ENCODE results near the gene LSG1. TPM values are rescaled to one million over a fixed set of nuclear protein-coding genes. Genes with fewer than 3 reads are reported as not detected.

The LSG1 gene
- total and polyA plus RNA-seq, 2 donors from 2014 or later, result 14.8 to 33.3 TPM

- TF ChIP-seq CTCF (IDR thresholded peaks at IDR 0.05; ENCODE audit: borderline replicate concordance, extremely low read depth, insufficient read depth), result no peak
- intact Hi-C loops (cut with DNase I), result no loop called here
- Histone ChIP-seq H3K9me3 (ENCODE audit: control insufficient read depth in 2 of 3, insufficient read depth in 1 of 3, low read length in 3 of 3) (no peaks in the 10 kb centered on the region), H3K27me3 (ENCODE audit: control insufficient read depth, insufficient read depth, low read length) (no peaks in the 10 kb centered on the region), H3K4me1 (ENCODE audit: control insufficient read depth in 2 of 3, insufficient read depth in 2 of 3, low read depth in 1 of 3, low read length in 3 of 3) (no peaks in the 10 kb centered on the region), H3K9ac (ENCODE audit: low read length in 3 of 3) (no peak overlapping the region), H3K27ac (ENCODE audit: low read depth in 2 of 2, low read length in 2 of 2) (no peak overlapping the region), H3K4me3 (ENCODE audit: low read length in 3 of 3) (no peak overlapping the region), H3K36me3 (ENCODE audit: control insufficient read depth in 2 of 3, insufficient read depth in 3 of 3, low read length in 3 of 3) (no peaks in the 10 kb centered on the region)
- DNase-seq, result no peak
- no peak for FAIRE-seq
Measured at GRCh38 chr3:194713299-194714136, 41.5 kb upstream of the LSG1 start.

GRCh38 chr3:194711913-194712312, 39.9 kb upstream of the LSG1 start:
- no peak overlapping the region for H3K4me3 ChIP-seq (ENCODE audit: low read length in 3 of 3)
- H3K9ac ChIP-seq (ENCODE audit: low read length in 3 of 3), result no peak overlapping the region
- FAIRE-seq, result no peak
- peak in 1 of 5 donors; percentile 76 for DNase-seq
- H3K36me3 ChIP-seq (ENCODE audit: control insufficient read depth in 2 of 3, insufficient read depth in 3 of 3, low read length in 3 of 3), result no peaks in the 10 kb centered on the region
- H3K9me3 ChIP-seq (ENCODE audit: control insufficient read depth in 2 of 3, insufficient read depth in 1 of 3, low read length in 3 of 3), result no peaks in the 10 kb centered on the region
- H3K27ac ChIP-seq (ENCODE audit: low read depth in 2 of 2, low read length in 2 of 2), result no peak overlapping the region
- H3K4me1 ChIP-seq (ENCODE audit: control insufficient read depth in 2 of 3, insufficient read depth in 2 of 3, low read depth in 1 of 3, low read length in 3 of 3), result no peaks in the 10 kb centered on the region
- TF ChIP-seq CTCF (IDR thresholded peaks at IDR 0.05; ENCODE audit: borderline replicate concordance, extremely low read depth, insufficient read depth), result no peak
- intact Hi-C loops (cut with DNase I), result no loop called here
- H3K27me3 ChIP-seq (ENCODE audit: control insufficient read depth, insufficient read depth, low read length), result no peaks in the 10 kb centered on the region

GRCh38 chr3:194711286-194711685, 39.3 kb upstream of the LSG1 start:
- Histone ChIP-seq H3K4me3 (ENCODE audit: low read length in 3 of 3) (no peak overlapping the region), H3K9me3 (ENCODE audit: control insufficient read depth in 2 of 3, insufficient read depth in 1 of 3, low read length in 3 of 3) (no peaks in the 10 kb centered on the region), H3K27me3 (ENCODE audit: control insufficient read depth, insufficient read depth, low read length) (no peaks in the 10 kb centered on the region), H3K36me3 (ENCODE audit: control insufficient read depth in 2 of 3, insufficient read depth in 3 of 3, low read length in 3 of 3) (no peaks in the 10 kb centered on the region), H3K27ac (ENCODE audit: low read depth in 2 of 2, low read length in 2 of 2) (no peak overlapping the region), H3K9ac (ENCODE audit: low read length in 3 of 3) (no peak overlapping the region), H3K4me1 (ENCODE audit: control insufficient read depth in 2 of 3, insufficient read depth in 2 of 3, low read depth in 1 of 3, low read length in 3 of 3) (no peaks in the 10 kb centered on the region)
- FAIRE-seq (no peak), DNase-seq (no peak)
- intact Hi-C loops (cut with DNase I), result no loop called here
- no peak for TF ChIP-seq CTCF (IDR thresholded peaks at IDR 0.05; ENCODE audit: borderline replicate concordance, extremely low read depth, insufficient read depth)

All from kidney (tissue), 14 donors.